ENCODE results near the gene APOB.

Gene APOB

DNA sequence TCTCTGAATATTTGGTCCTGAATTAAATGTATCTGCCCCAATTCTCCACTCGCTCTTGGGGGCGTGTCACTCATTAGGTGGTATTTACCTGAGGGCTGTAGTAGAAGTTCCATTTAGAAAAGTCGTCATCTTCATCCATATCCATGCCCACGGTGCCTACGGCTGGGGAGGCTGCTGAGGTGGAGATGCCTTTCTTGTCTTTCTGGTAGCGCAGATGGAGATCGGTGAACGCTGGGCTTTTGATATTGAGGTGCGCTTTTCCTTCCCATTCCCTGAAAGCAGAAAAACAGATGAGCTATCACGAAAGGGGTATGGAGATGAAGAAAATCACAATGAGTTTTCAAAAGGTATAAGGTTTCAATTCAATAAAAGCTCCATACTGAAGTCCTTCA lies 39.7 kb downstream of the APOB start:
- no peaks in the 10 kb centered on the region for H3K27me3 ChIP-seq (ENCODE audit: insufficient read depth, poor library complexity, severe bottlenecking)
- DNase-seq (ENCODE audit: low read depth in 1 of 2, low spot score in 1 of 2): no peak
- no peak overlapping the region for H3K27ac ChIP-seq (replicated peaks)
- TF ChIP-seq CTCF (IDR thresholded peaks at IDR 0.05; ENCODE audit: insufficient read depth, low read length) (no peak), GABPA (IDR thresholded peaks at IDR 0.05; ENCODE audit: low read depth) (no peak), SPI1 (IDR thresholded peaks at IDR 0.05; ENCODE audit: borderline replicate concordance, low read depth) (no peak), POLR2AphosphoS5 (IDR thresholded peaks at IDR 0.05; ENCODE audit: low read depth) (no peak)
- TF ChIP-seq, protein P1, sequence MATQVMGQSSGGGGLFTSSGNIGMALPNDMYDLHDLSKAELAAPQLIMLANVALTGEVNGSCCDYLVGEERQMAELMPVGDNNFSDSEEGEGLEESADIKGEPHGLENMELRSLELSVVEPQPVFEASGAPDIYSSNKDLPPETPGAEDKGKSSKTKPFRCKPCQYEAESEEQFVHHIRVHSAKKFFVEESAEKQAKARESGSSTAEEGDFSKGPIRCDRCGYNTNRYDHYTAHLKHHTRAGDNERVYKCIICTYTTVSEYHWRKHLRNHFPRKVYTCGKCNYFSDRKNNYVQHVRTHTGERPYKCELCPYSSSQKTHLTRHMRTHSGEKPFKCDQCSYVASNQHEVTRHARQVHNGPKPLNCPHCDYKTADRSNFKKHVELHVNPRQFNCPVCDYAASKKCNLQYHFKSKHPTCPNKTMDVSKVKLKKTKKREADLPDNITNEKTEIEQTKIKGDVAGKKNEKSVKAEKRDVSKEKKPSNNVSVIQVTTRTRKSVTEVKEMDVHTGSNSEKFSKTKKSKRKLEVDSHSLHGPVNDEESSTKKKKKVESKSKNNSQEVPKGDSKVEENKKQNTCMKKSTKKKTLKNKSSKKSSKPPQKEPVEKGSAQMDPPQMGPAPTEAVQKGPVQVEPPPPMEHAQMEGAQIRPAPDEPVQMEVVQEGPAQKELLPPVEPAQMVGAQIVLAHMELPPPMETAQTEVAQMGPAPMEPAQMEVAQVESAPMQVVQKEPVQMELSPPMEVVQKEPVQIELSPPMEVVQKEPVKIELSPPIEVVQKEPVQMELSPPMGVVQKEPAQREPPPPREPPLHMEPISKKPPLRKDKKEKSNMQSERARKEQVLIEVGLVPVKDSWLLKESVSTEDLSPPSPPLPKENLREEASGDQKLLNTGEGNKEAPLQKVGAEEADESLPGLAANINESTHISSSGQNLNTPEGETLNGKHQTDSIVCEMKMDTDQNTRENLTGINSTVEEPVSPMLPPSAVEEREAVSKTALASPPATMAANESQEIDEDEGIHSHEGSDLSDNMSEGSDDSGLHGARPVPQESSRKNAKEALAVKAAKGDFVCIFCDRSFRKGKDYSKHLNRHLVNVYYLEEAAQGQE (IDR thresholded peaks at IDR 0.05; ENCODE audit: insufficient replicate concordance, low read depth): no peak
- no peak overlapping the region for H3K4me3 ChIP-seq (replicated peaks; ENCODE audit: insufficient read depth, low read length)

GRCh38 chr2:21003572-21004180 lies 40.2 kb downstream of the APOB start:
- Histone ChIP-seq H3K4me3 (replicated peaks; ENCODE audit: insufficient read depth, low read length) (no peak overlapping the region), H3K27me3 (ENCODE audit: insufficient read depth, poor library complexity, severe bottlenecking) (no peaks in the 10 kb centered on the region), H3K27ac (replicated peaks) (no peak overlapping the region)
- TF ChIP-seq SPI1 (IDR thresholded peaks at IDR 0.05; ENCODE audit: borderline replicate concordance, low read depth): no peak
- no peak for TF ChIP-seq POLR2AphosphoS5 (IDR thresholded peaks at IDR 0.05; ENCODE audit: low read depth)
- TF ChIP-seq GABPA (IDR thresholded peaks at IDR 0.05; ENCODE audit: low read depth): no peak
- TF ChIP-seq, protein P1 (IDR thresholded peaks at IDR 0.05; ENCODE audit: insufficient replicate concordance, low read depth): no peak
- TF ChIP-seq CTCF (IDR thresholded peaks at IDR 0.05; ENCODE audit: insufficient read depth, low read length): no peak
- DNase-seq (ENCODE audit: low read depth in 1 of 2, low spot score in 1 of 2): no peak

DNA sequence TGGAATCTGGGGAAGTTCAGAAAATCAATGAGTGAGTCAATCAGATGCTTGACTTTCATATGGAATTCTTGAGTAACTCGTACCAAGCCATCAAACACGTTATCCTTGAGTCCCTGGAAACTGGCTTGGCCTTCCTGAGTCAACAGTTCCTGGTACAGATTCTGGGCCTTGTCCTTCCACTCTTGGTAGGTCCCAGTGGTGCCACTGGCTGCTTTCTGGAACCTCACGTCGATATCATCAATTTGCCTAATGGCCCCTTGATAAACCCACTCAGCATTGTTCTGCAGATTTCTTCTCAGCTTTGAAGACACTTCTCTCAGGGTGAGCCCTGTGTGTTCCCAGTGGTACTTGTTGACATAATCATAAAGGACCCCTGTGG lies 41.1 kb downstream of the APOB start:
- no peak for TF ChIP-seq CTCF (IDR thresholded peaks at IDR 0.05; ENCODE audit: insufficient read depth, low read length)
- no peak for TF ChIP-seq SPI1 (IDR thresholded peaks at IDR 0.05; ENCODE audit: borderline replicate concordance, low read depth)
- TF ChIP-seq GABPA (IDR thresholded peaks at IDR 0.05; ENCODE audit: low read depth): no peak
- TF ChIP-seq POLR2AphosphoS5 (IDR thresholded peaks at IDR 0.05; ENCODE audit: low read depth): no peak
- TF ChIP-seq, protein P1 (IDR thresholded peaks at IDR 0.05; ENCODE audit: insufficient replicate concordance, low read depth): no peak
- Histone ChIP-seq H3K4me3 (replicated peaks; ENCODE audit: insufficient read depth, low read length) (no peak overlapping the region), H3K27me3 (ENCODE audit: insufficient read depth, poor library complexity, severe bottlenecking) (no peaks in the 10 kb centered on the region), H3K27ac (replicated peaks) (no peak overlapping the region)
- DNase-seq (ENCODE audit: low read depth in 1 of 2, low spot score in 1 of 2): no peak

Measured in HL-60 (cell line).